SK-N-SH treated with all-trans-retinoic acid at 6 μM for 48 hours (cell line): ENCODE results near the gene ABCB11.

Experiments used
- ARNTL ChIP-seq: fragments of 450-650 bp; formaldehyde crosslinking; IDR thresholded peaks from 2 replicates; pipeline ENCODE4 v1.5.0; 2020; ENCODE audit warnings: low read depth, mild to moderate bottlenecking, moderate library complexity, borderline replicate concordance
- CREB5 ChIP-seq: fragments of 250-450 bp; sonication (Bioruptor Pico); IDR thresholded peaks from 2 replicates; pipeline ENCODE4 v1.5.1; 2020; ENCODE audit warnings: low read depth, mild to moderate bottlenecking, moderate library complexity
- CSDC2 ChIP-seq: fragments of 250-450 bp; sonication (Bioruptor Pico); IDR thresholded peaks from 2 replicates; pipeline ENCODE4 v1.5.0; 2020; ENCODE audit warnings: mild to moderate bottlenecking, moderate library complexity
- ISL1 ChIP-seq: fragments of 250-450 bp; sonication (Bioruptor Pico); IDR thresholded peaks from 2 replicates; pipeline ENCODE4 v2.1.2; 2022; ENCODE audit warnings: mild to moderate bottlenecking, moderate library complexity
- OSR1 ChIP-seq: fragments of 250-450 bp; sonication (Bioruptor Pico); IDR thresholded peaks from 2 replicates; pipeline ENCODE4 v1.8.0; 2022; ENCODE audit warnings: moderate library complexity, mild to moderate bottlenecking, inconsistent platforms
- PATZ1 ChIP-seq: fragments of 250-450 bp; sonication (Bioruptor Pico); IDR thresholded peaks from 2 replicates; pipeline ENCODE4 v1.8.0; 2020; ENCODE audit warnings: mild to moderate bottlenecking, moderate library complexity, borderline replicate concordance
- RARB ChIP-seq: fragments of 250-450 bp; sonication (Bioruptor Pico); IDR thresholded peaks from 2 replicates; pipeline ENCODE4 v1.8.0; 2021; ENCODE audit warnings: mild to moderate bottlenecking, moderate library complexity
- TCF4 ChIP-seq: fragments of 250-450 bp; sonication (Bioruptor Pico); IDR thresholded peaks from 2 replicates; pipeline ENCODE4 v1.8.0; 2021; ENCODE audit warnings: mild to moderate bottlenecking, moderate library complexity, borderline replicate concordance
- TOX ChIP-seq: fragments of 250-450 bp; sonication (Bioruptor Pico); IDR thresholded peaks from 2 replicates; pipeline ENCODE4 v1.8.0; 2021; ENCODE audit warnings: mild to moderate bottlenecking, moderate library complexity, borderline replicate concordance
- TSHZ2 ChIP-seq: fragments of 250-450 bp; sonication (Bioruptor Pico); IDR thresholded peaks from 2 replicates; pipeline ENCODE4 v1.5.0; 2020; ENCODE audit warnings: mild to moderate bottlenecking, moderate library complexity
- ZFP3 ChIP-seq: fragments of 250-450 bp; sonication (Bioruptor Pico); IDR thresholded peaks from 2 replicates; pipeline ENCODE4 v1.5.0; 2020; ENCODE audit warnings: mild to moderate bottlenecking, moderate library complexity
- ZFP30 ChIP-seq: fragments of 450-650 bp; formaldehyde crosslinking; IDR thresholded peaks from 2 replicates; pipeline ENCODE4 v1.5.0; 2022; ENCODE audit warnings: mild to moderate bottlenecking, moderate library complexity
- ZNF70 ChIP-seq: fragments of 450-650 bp; formaldehyde crosslinking; IDR thresholded peaks from 2 replicates; pipeline ENCODE4 v1.5.0; 2020; ENCODE audit warnings: mild to moderate bottlenecking, moderate library complexity
- ZNF8 ChIP-seq: fragments of 450-650 bp; formaldehyde crosslinking; IDR thresholded peaks from 2 replicates; pipeline ENCODE4 v1.5.0; 2020; ENCODE audit warnings: mild to moderate bottlenecking, moderate library complexity

- TF ChIP-seq ZNF8 (CRISPR knock-in tag) (no peak), ZFP3 (CRISPR knock-in tag) (no peak), PATZ1 (CRISPR knock-in tag) (no peak), TOX (CRISPR knock-in tag) (no peak), CSDC2 (CRISPR knock-in tag) (no peak), ZNF70 (CRISPR knock-in tag) (no peak), ZFP30 (CRISPR knock-in tag) (no peak), RARB (CRISPR knock-in tag) (no peak), TCF4 (CRISPR knock-in tag) (no peak), TSHZ2 (CRISPR knock-in tag) (no peak), ARNTL (no peak), CREB5 (no peak), OSR1 (CRISPR knock-in tag) (no peak), ISL1 (CRISPR knock-in tag) (no peak)
Measured at GRCh38 chr2:168897449-168897848, 133.7 kb downstream of the ABCB11 start.
